ENCODE results near the gene ATP2C2.

GRCh38 chr16:84507011-84507982, 139.0 kb downstream of the ATP2C2 start:
- TF ChIP-seq CTCF (optimal IDR thresholded peaks at IDR 0.05 in 1 of 3, IDR thresholded peaks at IDR 0.05 in 1 of 3, conservative IDR thresholded peaks at IDR 0.05 in 1 of 3; ENCODE audit: extremely low read depth in 1 of 3, insufficient read depth in 2 of 3, low read length in 3 of 3) (no peak), EZH2 (IDR thresholded peaks at IDR 0.05; ENCODE audit: low read length) (no peak)
